PC-3 (cell line): ENCODE data around the gene DNAJA2.

Experiments used
- EZH2 ChIP-seq: fragments of 300-600 bp; sonication (generic); IDR thresholded peaks from one replicate; pipeline ENCODE4 v1.6.1; 2017; ENCODE audit warnings: antibody characterized with exemption, mild to moderate bottlenecking, low read length; ENCODE audit not compliant: unreplicated experiment
- TF ChIP-seq, protein P1 (sequence below): fragments of 300-600 bp; sonication (generic); conservative IDR thresholded peaks from 2 replicates; pipeline ENCODE4 v1.5.1; 2017; ENCODE audit warnings: antibody characterized with exemption, low read depth, mild to moderate bottlenecking, low read length

DNA sequence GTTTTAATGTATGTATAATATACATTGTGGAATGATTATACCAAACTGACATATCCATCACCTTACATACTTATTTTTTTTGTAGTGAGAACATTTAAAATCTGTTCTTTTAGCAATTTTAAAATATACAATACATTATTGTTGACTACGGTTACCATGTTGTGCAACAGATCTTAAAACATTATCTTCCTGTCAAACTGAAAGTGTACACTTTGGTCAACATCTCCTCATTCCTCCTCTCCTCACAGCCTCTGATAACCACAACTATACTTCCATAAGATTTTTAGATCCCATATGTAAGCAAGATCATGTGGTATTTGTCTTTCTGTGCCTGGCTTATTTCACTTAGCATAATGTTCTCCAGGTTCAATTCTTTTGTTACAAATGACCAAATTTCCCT is 7.5 kb upstream of the DNAJA2 start:
- TF ChIP-seq, protein P1, sequence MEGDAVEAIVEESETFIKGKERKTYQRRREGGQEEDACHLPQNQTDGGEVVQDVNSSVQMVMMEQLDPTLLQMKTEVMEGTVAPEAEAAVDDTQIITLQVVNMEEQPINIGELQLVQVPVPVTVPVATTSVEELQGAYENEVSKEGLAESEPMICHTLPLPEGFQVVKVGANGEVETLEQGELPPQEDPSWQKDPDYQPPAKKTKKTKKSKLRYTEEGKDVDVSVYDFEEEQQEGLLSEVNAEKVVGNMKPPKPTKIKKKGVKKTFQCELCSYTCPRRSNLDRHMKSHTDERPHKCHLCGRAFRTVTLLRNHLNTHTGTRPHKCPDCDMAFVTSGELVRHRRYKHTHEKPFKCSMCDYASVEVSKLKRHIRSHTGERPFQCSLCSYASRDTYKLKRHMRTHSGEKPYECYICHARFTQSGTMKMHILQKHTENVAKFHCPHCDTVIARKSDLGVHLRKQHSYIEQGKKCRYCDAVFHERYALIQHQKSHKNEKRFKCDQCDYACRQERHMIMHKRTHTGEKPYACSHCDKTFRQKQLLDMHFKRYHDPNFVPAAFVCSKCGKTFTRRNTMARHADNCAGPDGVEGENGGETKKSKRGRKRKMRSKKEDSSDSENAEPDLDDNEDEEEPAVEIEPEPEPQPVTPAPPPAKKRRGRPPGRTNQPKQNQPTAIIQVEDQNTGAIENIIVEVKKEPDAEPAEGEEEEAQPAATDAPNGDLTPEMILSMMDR: no peak
- no peak for TF ChIP-seq EZH2
